ENCODE measurements around the gene ZSCAN21. TPM values are rescaled to one million over a fixed set of nuclear protein-coding genes. Genes with fewer than 3 reads are reported as not detected.

The ZSCAN21 gene
- 7.6 TPM for polyA plus RNA-seq (2012; ENCODE audit: insufficient read length, low read depth)

GRCh38 chr7:100049441-100050291 lies at the start of gene ZSCAN21:
Gene ZSCAN21 (plus strand): TSS chr7:100049774. CDS start chr7:100057007, 7,233 bp downstream.
- no peak for TF ChIP-seq FOXP2 (optimal IDR thresholded peaks at IDR 0.05; ENCODE audit: borderline replicate concordance, extremely low read depth, extremely low read length, insufficient read depth)
- TF ChIP-seq REST (IDR thresholded peaks at IDR 0.05; ENCODE audit: insufficient read depth in 1 of 2, low read depth in 2 of 2, low read length in 2 of 2): no peak
- peak; percentile 84 for TF ChIP-seq POLR2AphosphoS5 (IDR thresholded peaks at IDR 0.05; ENCODE audit: low read depth, low read length)
- TF ChIP-seq TAF1 (IDR thresholded peaks at IDR 0.05; ENCODE audit: borderline replicate concordance, insufficient read depth, low read length): peak; percentile 67; the same call in 1 of the 2 replicates
- TF ChIP-seq SIN3A (IDR thresholded peaks at IDR 0.05; ENCODE audit: borderline replicate concordance, insufficient read depth, low read length): no peak; the same call in 1 of the 2 replicates

- TF ChIP-seq SIN3A (IDR thresholded peaks at IDR 0.05; ENCODE audit: borderline replicate concordance, insufficient read depth, low read length): no peak
- no peak for TF ChIP-seq TAF1 (IDR thresholded peaks at IDR 0.05; ENCODE audit: borderline replicate concordance, insufficient read depth, low read length)
- TF ChIP-seq REST (IDR thresholded peaks at IDR 0.05; ENCODE audit: insufficient read depth in 1 of 2, low read depth in 2 of 2, low read length in 2 of 2): no peak
- no peak for TF ChIP-seq POLR2AphosphoS5 (IDR thresholded peaks at IDR 0.05; ENCODE audit: low read depth, low read length)
- no peak for TF ChIP-seq FOXP2 (optimal IDR thresholded peaks at IDR 0.05; ENCODE audit: borderline replicate concordance, extremely low read depth, extremely low read length, insufficient read depth)
Observed at GRCh38 chr7:100000239-100000638, 49.3 kb upstream of the ZSCAN21 start.

GRCh38 chr7:100003711-100004661 lies 45.6 kb upstream of the ZSCAN21 start:
- no peak for TF ChIP-seq FOXP2 (optimal IDR thresholded peaks at IDR 0.05; ENCODE audit: borderline replicate concordance, extremely low read depth, extremely low read length, insufficient read depth)
- TF ChIP-seq SIN3A (IDR thresholded peaks at IDR 0.05; ENCODE audit: borderline replicate concordance, insufficient read depth, low read length): no peak

GRCh38 chr7:100007887-100008286 lies 41.7 kb upstream of the ZSCAN21 start:
- TF ChIP-seq POLR2AphosphoS5 (IDR thresholded peaks at IDR 0.05; ENCODE audit: low read depth, low read length) (no peak), FOXP2 (optimal IDR thresholded peaks at IDR 0.05; ENCODE audit: borderline replicate concordance, extremely low read depth, extremely low read length, insufficient read depth) (no peak), SIN3A (IDR thresholded peaks at IDR 0.05; ENCODE audit: borderline replicate concordance, insufficient read depth, low read length) (no peak), TAF1 (IDR thresholded peaks at IDR 0.05; ENCODE audit: borderline replicate concordance, insufficient read depth, low read length) (no peak), REST (IDR thresholded peaks at IDR 0.05; ENCODE audit: insufficient read depth in 1 of 2, low read depth in 2 of 2, low read length in 2 of 2) (no peak)

- TF ChIP-seq FOXP2 (optimal IDR thresholded peaks at IDR 0.05; ENCODE audit: borderline replicate concordance, extremely low read depth, extremely low read length, insufficient read depth): no peak
- TF ChIP-seq SIN3A (IDR thresholded peaks at IDR 0.05; ENCODE audit: borderline replicate concordance, insufficient read depth, low read length): no peak
- TF ChIP-seq POLR2AphosphoS5 (IDR thresholded peaks at IDR 0.05; ENCODE audit: low read depth, low read length): no peak
- no peak for TF ChIP-seq TAF1 (IDR thresholded peaks at IDR 0.05; ENCODE audit: borderline replicate concordance, insufficient read depth, low read length)
- TF ChIP-seq REST (IDR thresholded peaks at IDR 0.05; ENCODE audit: insufficient read depth in 1 of 2, low read depth in 2 of 2, low read length in 2 of 2): no peak
Observed at GRCh38 chr7:100008525-100008924, 41.0 kb upstream of the ZSCAN21 start.

Measured in PFSK-1 (cell line).